ENCODE data around the gene ARHGAP42. TPM values are rescaled to one million over a fixed set of nuclear protein-coding genes. Genes with fewer than 3 reads are reported as not detected.

ARHGAP42 gene
- total RNA-seq, 1 donor = 16.8 TPM

DNA sequence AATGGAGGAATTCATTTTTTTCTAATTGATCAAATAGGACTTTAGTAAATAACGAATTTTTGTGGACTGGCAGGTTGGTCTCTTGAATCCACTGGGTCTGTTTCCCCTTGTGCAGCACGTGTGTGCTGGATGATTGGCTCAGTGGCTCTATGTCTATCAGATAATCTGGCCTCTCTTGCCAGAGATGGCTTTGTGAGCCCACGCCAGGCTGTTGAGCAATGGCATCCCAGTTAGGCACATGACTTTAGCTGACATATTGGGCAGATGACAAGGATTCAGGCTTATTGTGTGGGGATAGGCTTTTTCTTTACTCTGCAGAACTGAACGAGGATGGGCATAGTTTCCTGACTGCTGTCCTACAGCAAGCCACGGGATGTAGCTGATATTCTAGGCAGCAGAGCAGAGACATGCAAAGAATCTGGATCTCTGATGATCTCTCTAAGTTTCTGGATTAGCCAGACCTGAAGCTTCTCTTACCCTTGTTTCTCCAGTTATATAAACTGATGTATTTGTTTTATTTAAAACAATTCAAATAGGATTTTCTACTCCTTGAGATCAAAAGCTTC lies 144.9 kb downstream of the ARHGAP42 start:
- TF ChIP-seq, protein P1, sequence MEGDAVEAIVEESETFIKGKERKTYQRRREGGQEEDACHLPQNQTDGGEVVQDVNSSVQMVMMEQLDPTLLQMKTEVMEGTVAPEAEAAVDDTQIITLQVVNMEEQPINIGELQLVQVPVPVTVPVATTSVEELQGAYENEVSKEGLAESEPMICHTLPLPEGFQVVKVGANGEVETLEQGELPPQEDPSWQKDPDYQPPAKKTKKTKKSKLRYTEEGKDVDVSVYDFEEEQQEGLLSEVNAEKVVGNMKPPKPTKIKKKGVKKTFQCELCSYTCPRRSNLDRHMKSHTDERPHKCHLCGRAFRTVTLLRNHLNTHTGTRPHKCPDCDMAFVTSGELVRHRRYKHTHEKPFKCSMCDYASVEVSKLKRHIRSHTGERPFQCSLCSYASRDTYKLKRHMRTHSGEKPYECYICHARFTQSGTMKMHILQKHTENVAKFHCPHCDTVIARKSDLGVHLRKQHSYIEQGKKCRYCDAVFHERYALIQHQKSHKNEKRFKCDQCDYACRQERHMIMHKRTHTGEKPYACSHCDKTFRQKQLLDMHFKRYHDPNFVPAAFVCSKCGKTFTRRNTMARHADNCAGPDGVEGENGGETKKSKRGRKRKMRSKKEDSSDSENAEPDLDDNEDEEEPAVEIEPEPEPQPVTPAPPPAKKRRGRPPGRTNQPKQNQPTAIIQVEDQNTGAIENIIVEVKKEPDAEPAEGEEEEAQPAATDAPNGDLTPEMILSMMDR (IDR thresholded peaks at IDR 0.05; ENCODE audit: insufficient read depth, low read depth, low read length) = no peak
- DNase-seq (ENCODE audit: low read depth) = peak; percentile 60
- no peak overlapping the region for H3K4me3 ChIP-seq (ENCODE audit: low read depth, low read length)

DNA sequence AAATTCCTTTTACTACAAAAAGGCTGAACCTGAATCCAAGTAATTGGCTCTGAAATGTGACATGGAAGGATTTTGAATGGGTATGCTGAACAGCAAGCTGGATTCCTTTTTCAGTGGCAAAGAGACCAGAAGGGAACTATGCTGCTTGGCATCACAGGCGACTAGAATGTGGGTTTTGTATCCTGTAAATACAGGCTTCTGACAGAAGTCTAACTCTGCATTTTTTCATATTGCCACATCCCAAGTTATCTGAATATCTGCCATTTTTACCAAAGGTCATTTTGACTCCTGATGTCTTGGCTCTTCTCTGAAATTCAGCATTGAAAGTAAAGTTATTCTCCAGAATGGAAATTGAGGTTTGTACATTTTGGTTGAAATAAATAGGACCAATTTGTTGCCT lies 145.7 kb downstream of the ARHGAP42 start:
- no peak overlapping the region for H3K4me3 ChIP-seq (ENCODE audit: low read depth, low read length)
- TF ChIP-seq, protein P1 (IDR thresholded peaks at IDR 0.05; ENCODE audit: insufficient read depth, low read depth, low read length) = no peak
- no peak for DNase-seq (ENCODE audit: low read depth)

DNA sequence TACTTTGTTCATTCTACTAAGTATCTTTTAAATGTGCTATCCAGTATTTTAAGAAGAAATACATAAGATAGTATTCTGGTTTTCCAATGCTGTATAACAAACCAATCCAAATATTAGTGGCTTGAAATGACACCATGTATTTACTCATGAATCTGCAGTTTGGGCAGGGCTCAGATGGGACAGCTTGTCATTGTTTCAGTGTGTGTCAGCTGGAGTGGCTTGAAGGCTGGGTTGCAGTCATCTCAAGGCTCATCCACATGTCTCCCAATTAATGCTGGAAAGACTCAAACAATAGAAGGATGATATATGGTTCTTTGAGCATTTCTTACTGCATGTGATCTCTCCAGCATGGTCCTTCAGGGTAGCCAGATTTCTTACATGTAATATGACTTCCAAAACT lies 146.2 kb downstream of the ARHGAP42 start:
- H3K4me3 ChIP-seq (ENCODE audit: low read depth, low read length) = no peak overlapping the region
- no peak for DNase-seq (ENCODE audit: low read depth)
- TF ChIP-seq, protein P1 (IDR thresholded peaks at IDR 0.05; ENCODE audit: insufficient read depth, low read depth, low read length) = no peak

DNA sequence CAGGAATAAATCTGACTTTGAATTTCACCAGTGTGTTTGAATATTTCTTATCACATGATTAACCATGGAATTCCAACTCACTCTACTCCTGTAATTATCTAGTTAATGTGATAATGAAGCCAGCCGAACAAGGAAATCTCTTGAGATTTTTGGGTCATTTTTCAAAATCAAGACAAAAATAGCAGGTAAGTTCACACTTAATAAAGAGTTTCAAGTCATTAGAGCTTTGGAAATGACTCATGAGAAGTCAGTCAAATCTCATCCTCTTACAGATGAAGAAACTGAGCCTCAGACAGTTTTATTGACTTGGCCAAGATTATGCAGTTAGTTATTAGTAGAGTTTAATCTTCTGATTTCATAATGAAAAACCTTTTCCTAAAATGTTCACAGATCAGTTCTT lies 148.8 kb downstream of the ARHGAP42 start:
- H3K4me3 ChIP-seq (ENCODE audit: low read depth, low read length) = no peak overlapping the region
- no peak for DNase-seq (ENCODE audit: low read depth)
- TF ChIP-seq, protein P1 (IDR thresholded peaks at IDR 0.05; ENCODE audit: insufficient read depth, low read depth, low read length) = no peak

DNA sequence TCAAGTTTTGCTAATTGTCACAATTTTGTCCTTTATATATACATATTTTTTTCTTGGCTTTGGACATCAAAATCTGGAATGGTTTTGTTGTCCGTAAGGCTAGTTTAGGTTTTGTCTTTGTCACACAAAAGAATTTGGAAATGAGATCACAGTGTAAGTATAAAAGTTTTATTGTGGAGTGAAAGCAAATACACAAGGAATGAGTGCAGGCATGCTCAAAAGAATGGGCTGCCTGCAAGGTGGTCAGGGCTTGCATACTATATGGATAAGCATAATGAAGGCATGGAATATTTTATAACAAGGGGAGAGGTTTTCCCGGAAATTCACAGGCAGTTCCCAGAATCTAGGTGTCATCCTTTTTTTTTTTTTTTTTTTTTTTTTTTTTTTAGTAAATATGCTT lies 150.2 kb downstream of the ARHGAP42 start:
- no peak overlapping the region for H3K4me3 ChIP-seq (ENCODE audit: low read depth, low read length)
- no peak for DNase-seq (ENCODE audit: low read depth)
- TF ChIP-seq, protein P1 (IDR thresholded peaks at IDR 0.05; ENCODE audit: insufficient read depth, low read depth, low read length) = no peak

DNA sequence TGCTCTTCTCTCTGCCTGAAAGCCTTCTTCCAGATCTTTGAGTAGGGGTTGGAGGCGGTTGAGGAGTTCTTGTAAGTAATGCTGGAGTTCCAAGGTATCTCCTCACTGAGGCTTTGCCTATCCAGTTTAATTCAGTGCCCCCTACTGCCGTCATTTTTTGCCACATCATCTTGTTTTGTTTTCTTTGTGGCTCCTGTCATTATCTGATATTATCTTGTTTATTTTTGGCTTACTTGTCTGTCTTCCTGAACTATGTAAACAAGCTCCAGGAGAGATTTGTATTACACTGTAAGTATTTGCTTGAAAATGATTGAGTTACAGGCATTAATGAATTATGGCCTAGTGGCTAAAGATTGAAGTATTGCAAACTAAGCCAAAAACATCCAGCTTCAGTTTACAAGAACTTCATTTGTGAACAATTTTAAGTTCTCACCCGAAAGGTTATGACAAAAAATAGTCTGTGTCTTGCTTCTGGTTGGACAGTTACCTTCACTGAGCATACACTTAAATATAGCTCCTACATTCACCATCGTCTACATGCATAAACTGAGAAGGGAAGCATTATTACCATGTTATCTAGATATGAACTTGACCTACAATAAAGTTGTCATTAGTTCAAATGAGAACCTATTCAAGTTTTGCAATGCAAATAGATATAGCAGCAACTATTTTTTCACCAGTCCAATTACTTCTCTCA lies 154.8 kb downstream of the ARHGAP42 start:
- TF ChIP-seq, protein P1 (IDR thresholded peaks at IDR 0.05; ENCODE audit: insufficient read depth, low read depth, low read length) = no peak
- no peak overlapping the region for H3K4me3 ChIP-seq (ENCODE audit: low read depth, low read length)
- DNase-seq (ENCODE audit: low read depth) = peak; percentile 19

All from fibroblast of villous mesenchyme (primary cell).